Activated T-helper 2 cell treated with anti-CD3 and anti-CD28 coated beads, Interferon-gamma antibody, Interleukin-2, Interleukin-4, amounts not matched to agents 10 μg/mL and 5 μg/mL and 100 μg/mL, durations not matched to agents 14 hours and 24 hours and 36 hours (primary cell): ENCODE measurements around the gene LRBA. TPM values are rescaled to one million over a fixed set of nuclear protein-coding genes. Genes with fewer than 3 reads are reported as not detected.
A peak's percentile ranks its signal among the peaks of the same experiment; 100 is the strongest.

Experiments used
- DNase-seq: peaks from one replicate; pipeline ENCODE4 v3.0.0; 2021; ENCODE audit warnings: low spot score
- H3K27ac Mint-ChIP-seq: one replicate; pipeline ENCODE4 v1.8.0; 2021; ENCODE audit warnings: mixed read lengths
- H3K27me3 Mint-ChIP-seq: one replicate; pipeline ENCODE4 v1.8.0; 2021; ENCODE audit warnings: low read depth, mixed read lengths
- H3K36me3 Mint-ChIP-seq: one replicate; pipeline ENCODE4 v1.8.0; 2021; ENCODE audit warnings: low read depth, mixed read lengths
- H3K4me1 Mint-ChIP-seq: one replicate; pipeline ENCODE4 v1.8.0; 2021; ENCODE audit warnings: low read depth, mixed read lengths
- H3K4me3 Mint-ChIP-seq: one replicate; pipeline ENCODE4 v1.8.0; 2021; ENCODE audit warnings: low read depth, mild to moderate bottlenecking, moderate library complexity, mixed read lengths
- H3K9me3 Mint-ChIP-seq: one replicate; pipeline ENCODE4 v1.8.0; 2021; ENCODE audit warnings: mixed read lengths
- intact Hi-C: fragments of 100-400 bp; cut with micrococcal nuclease; formaldehyde crosslinking; loops from one replicate; pipeline ENCODE4 v1.15.1; 2023
- total RNA-seq: library from RNA; stranded (reverse); gene quantifications from 2 replicates; pipeline ENCODE4 v1.2.3, GENCODE V29; 2022

The LRBA gene
- total RNA-seq, 1 donor from 2014 or later = 46.4 TPM

DNA sequence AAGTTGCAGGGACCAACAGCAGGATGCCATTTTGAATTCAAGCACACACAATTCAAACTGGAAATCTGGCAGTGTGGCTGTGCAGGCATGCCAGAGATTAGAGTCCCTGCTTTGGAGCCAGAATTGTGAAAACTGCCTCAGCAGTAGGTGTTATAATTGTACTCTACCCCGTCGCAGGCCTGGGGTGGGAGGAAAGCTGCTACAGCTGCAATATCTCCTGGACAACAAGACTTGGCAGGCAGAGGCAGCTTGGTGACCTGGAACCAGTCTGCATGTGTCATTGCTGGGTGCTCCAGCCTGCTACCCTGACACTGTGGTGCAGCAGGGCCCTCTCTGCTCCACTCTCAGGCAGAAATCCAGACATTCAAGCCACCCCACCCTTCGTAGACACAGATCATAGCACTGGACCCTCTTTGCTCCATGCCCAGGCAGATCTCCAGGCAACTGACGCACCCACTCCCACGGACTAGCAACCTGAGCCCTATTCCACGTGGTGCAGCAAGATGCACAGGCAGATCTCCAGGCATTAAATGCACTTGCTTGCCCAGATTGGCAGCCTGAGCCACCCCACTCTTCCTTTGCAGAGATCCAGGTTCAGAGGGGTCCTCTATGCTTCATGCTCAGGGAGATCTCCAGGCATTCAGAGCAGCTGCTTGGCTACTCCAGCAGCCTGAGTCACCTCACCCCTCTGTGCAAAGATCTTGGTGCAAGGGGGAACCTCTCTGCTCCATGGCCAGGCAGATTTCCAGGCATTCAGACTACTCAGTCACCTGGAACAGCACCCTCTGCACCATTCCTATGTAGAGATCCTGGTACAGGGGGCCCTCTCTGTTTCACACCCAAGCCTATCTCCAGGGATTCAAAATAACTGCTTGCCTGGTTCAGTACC, 140.5 kb downstream of the LRBA start:
- intact Hi-C loops = no loop called here
- Mint-ChIP-seq H3K4me3 (no peak overlapping the region), H3K27ac (no peak overlapping the region), H3K9me3 (peaks cover 29% of the 10 kb centered on the region), H3K4me1 (no peaks in the 10 kb centered on the region), H3K36me3 (peaks cover 43% of the 10 kb centered on the region), H3K27me3 (no peaks in the 10 kb centered on the region)
- DNase-seq = no peak

DNA sequence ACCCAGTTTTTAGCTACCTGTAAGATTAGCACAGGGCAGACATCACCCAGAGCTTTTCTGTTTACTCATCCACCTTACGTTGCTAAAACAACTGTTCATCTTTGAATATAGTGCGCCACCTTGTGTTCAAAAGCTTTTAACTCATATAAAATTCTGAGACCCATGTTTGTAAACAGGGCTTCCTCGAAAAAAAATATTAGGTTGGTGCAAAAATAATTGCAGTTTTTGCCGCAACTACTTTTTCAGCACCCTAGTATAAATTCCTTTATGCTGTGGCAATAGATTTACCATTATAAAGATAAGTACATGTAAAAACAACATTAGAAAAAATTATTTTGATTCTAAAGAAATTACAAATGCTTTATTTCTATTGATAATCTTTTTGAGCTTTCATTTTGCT, 147.9 kb downstream of the LRBA start:
- intact Hi-C loops = loop anchor here (1.0 to 2.0 kb wide), 2 partner anchors 569 to 886 kb away; no protein-coding TSS in a partner anchor
- Mint-ChIP-seq H3K27ac (no peak overlapping the region), H3K4me1 (no peaks in the 10 kb centered on the region), H3K4me3 (no peak overlapping the region), H3K36me3 (no peaks in the 10 kb centered on the region), H3K9me3 (no peaks in the 10 kb centered on the region), H3K27me3 (no peaks in the 10 kb centered on the region)
- no peak for DNase-seq

DNA sequence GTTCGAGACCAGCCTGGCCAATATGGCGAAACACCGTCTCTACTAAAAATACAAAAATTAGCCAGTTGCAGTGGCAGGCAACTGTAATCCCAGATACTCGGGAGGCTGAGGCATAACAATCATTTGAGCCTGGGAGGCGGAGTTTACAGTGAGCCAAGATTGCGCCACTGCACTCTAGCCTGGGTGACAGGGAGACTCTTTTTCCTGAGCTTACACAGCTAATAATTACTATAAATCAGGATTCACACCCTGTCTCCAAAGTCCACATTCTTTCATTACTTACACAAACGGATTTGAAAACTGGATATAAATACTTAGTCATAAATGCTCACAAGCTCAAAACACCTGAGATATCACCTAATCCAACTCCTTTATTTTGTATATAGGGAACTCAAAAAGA, 151.6 kb downstream of the LRBA start:
- H3K4me3 Mint-ChIP-seq = no peak overlapping the region
- no peaks in the 10 kb centered on the region for H3K27me3 Mint-ChIP-seq
- H3K36me3 Mint-ChIP-seq = no peaks in the 10 kb centered on the region
- intact Hi-C loops = no loop called here
- H3K9me3 Mint-ChIP-seq = no peaks in the 10 kb centered on the region
- no peaks in the 10 kb centered on the region for H3K4me1 Mint-ChIP-seq
- H3K27ac Mint-ChIP-seq = no peak overlapping the region
- DNase-seq = no peak

DNA sequence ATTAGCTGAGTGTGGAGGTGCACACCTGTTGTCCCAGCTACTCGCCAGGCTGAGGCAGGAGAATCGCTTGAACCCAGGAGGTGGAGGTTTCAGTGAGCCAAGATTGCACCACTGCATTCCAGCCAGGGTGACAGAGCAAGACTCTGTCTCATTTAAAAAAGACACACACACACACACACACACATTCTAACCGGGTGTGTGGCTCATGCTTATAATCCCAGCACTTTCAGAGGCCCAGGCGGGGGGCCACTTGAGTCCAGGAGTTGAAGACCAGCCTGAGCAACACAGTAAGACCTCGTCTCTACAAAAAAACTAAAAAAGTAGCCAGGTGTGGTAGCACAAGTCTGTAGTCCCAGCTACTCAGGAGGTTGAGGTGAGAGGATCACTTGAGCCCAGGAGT, 152.3 kb downstream of the LRBA start:
- no peak overlapping the region for H3K4me3 Mint-ChIP-seq
- no peaks in the 10 kb centered on the region for H3K36me3 Mint-ChIP-seq
- DNase-seq = no peak
- no peaks in the 10 kb centered on the region for H3K27me3 Mint-ChIP-seq
- no peaks in the 10 kb centered on the region for H3K9me3 Mint-ChIP-seq
- no peak overlapping the region for H3K27ac Mint-ChIP-seq
- intact Hi-C loops = no loop called here
- no peaks in the 10 kb centered on the region for H3K4me1 Mint-ChIP-seq

DNA sequence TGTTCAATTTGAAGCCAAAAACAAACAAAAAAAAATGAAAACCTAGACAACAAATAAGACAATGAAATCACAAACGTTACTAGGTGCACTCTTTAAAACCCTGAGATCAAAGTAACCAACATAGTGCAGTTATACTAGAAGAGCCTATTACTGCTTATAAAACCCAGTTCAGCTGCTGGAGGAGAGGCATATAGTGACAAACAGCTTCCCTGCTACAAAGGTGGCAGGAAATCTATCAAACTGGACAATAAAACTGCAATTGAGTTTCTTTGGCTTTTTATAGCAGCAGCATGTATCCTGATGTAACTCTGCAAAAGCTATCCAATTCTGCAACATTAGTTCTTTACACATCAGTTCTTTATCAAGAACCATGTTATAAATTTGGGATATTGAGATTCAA, 155.6 kb downstream of the LRBA start:
- H3K4me1 Mint-ChIP-seq = no peaks in the 10 kb centered on the region
- no peaks in the 10 kb centered on the region for H3K27me3 Mint-ChIP-seq
- no peaks in the 10 kb centered on the region for H3K9me3 Mint-ChIP-seq
- no peaks in the 10 kb centered on the region for H3K36me3 Mint-ChIP-seq
- no peak overlapping the region for H3K4me3 Mint-ChIP-seq
- H3K27ac Mint-ChIP-seq = no peak overlapping the region
- DNase-seq = no peak
- intact Hi-C loops = no loop called here

DNA sequence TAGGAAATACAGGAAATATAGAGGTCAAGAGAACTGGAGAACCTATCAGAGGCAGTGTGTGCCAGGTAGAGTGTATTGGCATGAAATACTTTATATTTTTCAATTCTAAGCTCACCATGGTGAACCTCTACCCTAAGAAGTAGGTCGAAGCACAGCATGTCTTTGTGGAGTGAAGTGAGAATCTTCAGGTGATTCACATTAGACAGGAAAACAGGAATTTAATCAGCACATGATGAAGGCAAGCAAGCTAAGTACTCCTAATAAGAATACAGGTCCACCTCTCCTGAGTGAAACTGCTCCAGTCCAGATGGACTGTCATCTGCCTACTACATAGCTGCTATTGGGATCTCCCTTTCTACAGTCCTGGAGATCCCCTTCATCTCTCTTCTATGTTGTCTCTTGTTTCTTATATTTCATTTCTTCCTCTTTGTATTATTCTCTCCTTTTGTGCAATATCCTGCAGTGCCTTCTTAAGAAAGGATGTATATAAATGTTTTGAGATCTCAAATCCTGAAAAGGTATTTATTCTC, 159.0 kb downstream of the LRBA start:
- no peak overlapping the region for H3K4me3 Mint-ChIP-seq

DNA sequence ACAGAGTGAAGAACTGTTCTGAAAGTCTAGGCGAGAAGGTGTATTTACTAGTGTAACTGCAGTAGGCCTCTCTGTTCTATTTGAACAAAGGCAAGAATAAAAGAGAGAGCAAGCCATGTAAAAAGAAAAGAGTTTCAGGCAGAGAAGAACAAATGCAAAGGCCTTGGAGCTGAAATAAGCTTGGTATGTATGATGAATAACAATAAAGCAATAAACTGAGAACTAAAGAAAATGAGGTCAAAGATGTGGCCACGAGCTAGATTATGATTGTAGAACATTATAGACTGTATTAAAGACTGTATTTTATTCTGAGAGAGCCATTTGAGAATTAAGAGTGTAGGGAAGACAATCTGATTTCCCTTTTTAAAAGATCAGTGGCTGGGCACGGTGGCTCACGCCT, 160.5 kb downstream of the LRBA start:
- H3K4me1 Mint-ChIP-seq = peaks cover 4% of the 10 kb centered on the region
- H3K27ac Mint-ChIP-seq = no peak overlapping the region
- no peaks in the 10 kb centered on the region for H3K9me3 Mint-ChIP-seq
- intact Hi-C loops = no loop called here
- DNase-seq = no peak
- H3K4me3 Mint-ChIP-seq = no peak overlapping the region
- H3K36me3 Mint-ChIP-seq = peaks cover 17% of the 10 kb centered on the region
- H3K27me3 Mint-ChIP-seq = no peaks in the 10 kb centered on the region

More for the DNA sequence above, 159.0 kb downstream of the LRBA start:
- Mint-ChIP-seq H3K27me3 (no peaks in the 10 kb centered on the region), H3K9me3 (no peaks in the 10 kb centered on the region), H3K27ac (no peak overlapping the region), H3K4me1 (peaks cover 4% of the 10 kb centered on the region), H3K36me3 (peaks cover 11% of the 10 kb centered on the region)
- intact Hi-C loops = no loop called here
- no peak for DNase-seq

DNA sequence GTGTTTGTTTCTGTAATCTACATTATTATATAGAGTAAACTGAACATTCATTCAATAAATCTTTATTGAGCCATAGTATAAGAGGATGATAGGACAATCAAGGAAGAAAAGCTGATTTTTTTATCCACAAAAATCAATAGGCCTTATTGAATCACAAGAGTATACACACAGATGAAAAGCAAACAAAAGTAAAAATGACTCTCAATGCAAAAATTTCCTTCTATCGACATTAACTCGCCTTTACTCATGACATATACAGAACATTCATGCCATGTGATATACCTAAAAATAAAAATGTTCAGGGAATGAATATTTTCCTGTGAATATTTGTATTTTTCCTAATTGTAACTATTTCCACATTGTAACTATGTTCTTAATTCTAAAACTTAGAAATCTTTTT, 161.2 kb downstream of the LRBA start:
- H3K4me1 Mint-ChIP-seq = peaks cover 4% of the 10 kb centered on the region
- H3K36me3 Mint-ChIP-seq = peaks cover 23% of the 10 kb centered on the region
- H3K4me3 Mint-ChIP-seq = no peak overlapping the region
- H3K27me3 Mint-ChIP-seq = no peaks in the 10 kb centered on the region
- intact Hi-C loops = no loop called here
- no peak overlapping the region for H3K27ac Mint-ChIP-seq
- no peaks in the 10 kb centered on the region for H3K9me3 Mint-ChIP-seq
- no peak for DNase-seq

DNA sequence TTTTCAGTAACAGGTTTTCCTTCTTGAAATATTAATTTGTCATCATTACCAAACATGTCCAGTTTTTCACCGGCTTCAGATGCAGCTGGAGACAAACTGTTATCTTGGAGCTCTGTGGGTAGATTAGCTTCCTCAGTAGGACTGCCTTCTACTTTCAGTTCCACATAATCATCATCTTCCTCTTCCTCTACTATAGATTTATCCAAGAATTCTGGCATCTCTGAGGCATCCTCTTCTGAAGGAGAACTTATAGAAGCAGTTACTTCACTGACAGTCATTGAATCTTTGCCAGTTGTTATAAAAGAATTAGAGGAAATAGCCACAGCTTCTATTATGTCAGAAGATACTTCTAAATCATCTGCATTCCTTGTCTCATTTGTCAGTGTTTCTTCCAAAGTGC, 162.9 kb downstream of the LRBA start:
- intact Hi-C loops = no loop called here
- no peak overlapping the region for H3K4me3 Mint-ChIP-seq
- no peak for DNase-seq
- H3K4me1 Mint-ChIP-seq = peaks cover 4% of the 10 kb centered on the region
- no peaks in the 10 kb centered on the region for H3K27me3 Mint-ChIP-seq
- no peak overlapping the region for H3K27ac Mint-ChIP-seq
- H3K9me3 Mint-ChIP-seq = no peaks in the 10 kb centered on the region
- peaks cover 36% of the 10 kb centered on the region for H3K36me3 Mint-ChIP-seq

DNA sequence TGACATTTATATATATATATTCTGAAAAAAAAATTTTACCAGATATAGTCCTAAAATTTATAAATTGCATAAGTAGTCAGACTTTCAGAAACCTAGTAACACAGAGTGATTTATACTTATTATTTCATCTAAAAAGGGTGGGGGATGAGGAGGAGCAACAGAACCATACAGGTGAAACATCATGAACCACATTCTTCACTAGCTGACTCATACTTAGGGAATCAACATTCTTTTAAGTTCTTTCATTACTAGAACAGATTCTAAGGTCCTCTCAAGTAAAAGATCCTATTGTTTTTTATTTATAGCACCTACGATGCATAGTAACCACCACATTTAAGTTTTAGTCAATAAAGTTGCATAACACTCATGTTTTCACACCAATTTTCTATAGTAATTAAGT, 166.1 kb downstream of the LRBA start:
- intact Hi-C loops = no loop called here
- peaks cover 57% of the 10 kb centered on the region for H3K36me3 Mint-ChIP-seq
- H3K4me3 Mint-ChIP-seq = no peak overlapping the region
- no peaks in the 10 kb centered on the region for H3K9me3 Mint-ChIP-seq
- no peak overlapping the region for H3K27ac Mint-ChIP-seq
- H3K27me3 Mint-ChIP-seq = no peaks in the 10 kb centered on the region
- no peak for DNase-seq
- peaks cover 6% of the 10 kb centered on the region for H3K4me1 Mint-ChIP-seq

DNA sequence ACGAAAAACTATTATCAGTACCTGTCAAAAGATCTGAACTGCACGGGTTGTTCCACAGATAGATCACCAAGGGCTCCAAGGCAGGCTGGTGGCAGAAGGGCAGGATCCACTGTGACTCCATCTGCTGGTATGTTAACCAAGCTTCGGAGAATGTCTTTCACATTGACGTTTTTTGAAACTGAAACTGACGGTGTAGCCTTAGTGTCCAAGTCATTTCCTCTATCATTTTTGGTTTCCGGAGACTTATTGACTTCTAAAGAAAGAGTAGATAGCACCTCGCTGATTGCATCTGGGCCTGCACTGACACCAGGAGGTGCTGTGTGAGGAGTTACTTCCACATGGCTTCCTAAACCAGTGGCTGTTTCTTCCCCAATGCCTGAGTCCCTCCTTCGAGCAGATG, 186.9 kb downstream of the LRBA start:
- Mint-ChIP-seq H3K4me1 (peaks cover 26% of the 10 kb centered on the region), H3K4me3 (peak overlapping the region; percentile 10), H3K27me3 (no peaks in the 10 kb centered on the region), H3K27ac (peak overlapping the region; percentile 78), H3K36me3 (peaks cover 54% of the 10 kb centered on the region), H3K9me3 (no peaks in the 10 kb centered on the region)
- intact Hi-C loops = loop anchor here (2.0 to 5.0 kb wide), 2 partner anchors 204 to 529 kb away; no protein-coding TSS in a partner anchor
- DNase-seq = peak; percentile 40

DNA sequence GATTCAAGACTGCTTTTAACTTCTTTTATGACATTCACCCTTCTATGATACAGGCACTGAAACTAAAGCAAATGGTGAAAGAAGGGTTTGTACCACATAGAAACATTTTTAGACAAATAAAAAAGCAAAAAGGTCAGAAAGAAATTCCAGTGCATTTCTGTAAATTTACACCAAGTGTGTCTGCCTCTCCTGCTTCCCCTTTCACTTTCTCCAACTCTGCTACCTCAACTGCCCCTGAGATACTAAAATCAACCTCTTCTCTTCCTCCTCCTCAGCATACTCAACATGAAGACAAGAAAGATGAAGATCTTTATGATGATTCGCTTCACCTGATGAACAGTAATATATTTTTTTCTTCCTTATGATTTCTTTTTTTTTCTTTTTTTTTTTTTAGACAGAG, 187.9 kb downstream of the LRBA start:
- Mint-ChIP-seq H3K27me3 (no peaks in the 10 kb centered on the region), H3K36me3 (peaks cover 54% of the 10 kb centered on the region), H3K9me3 (no peaks in the 10 kb centered on the region), H3K27ac (peak overlapping the region; percentile 54), H3K4me3 (no peak overlapping the region), H3K4me1 (peaks cover 26% of the 10 kb centered on the region)
- DNase-seq = no peak
- intact Hi-C loops = loop anchor here (5.0 kb wide), 1 partner anchor 205 kb away; no protein-coding TSS in a partner anchor

DNA sequence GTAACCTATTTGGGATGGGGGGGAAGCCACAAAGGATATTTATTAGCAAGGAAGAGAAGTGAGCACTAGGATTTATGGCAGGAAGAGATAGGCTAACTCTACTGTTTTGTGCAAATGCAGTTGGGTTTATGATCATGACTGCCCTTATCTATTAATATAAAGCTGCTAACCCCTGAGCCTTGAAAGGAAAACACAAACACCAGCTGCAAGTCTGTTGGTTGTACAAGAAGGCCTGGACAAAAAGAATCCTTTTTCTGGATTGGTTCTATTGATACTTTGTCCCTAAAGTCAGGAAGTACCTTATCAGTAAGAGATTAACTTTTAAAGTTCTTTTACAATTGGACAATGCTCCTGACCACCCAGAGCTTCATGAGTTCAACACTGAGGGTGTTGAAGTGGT, 188.8 kb downstream of the LRBA start:
- no peak overlapping the region for H3K27ac Mint-ChIP-seq

More for the DNA sequence above, 188.8 kb downstream of the LRBA start:
- peaks cover 54% of the 10 kb centered on the region for H3K36me3 Mint-ChIP-seq
- no peak for DNase-seq
- intact Hi-C loops = loop anchor here (5.0 kb wide), 1 partner anchor 206 kb away; no protein-coding TSS in a partner anchor
- no peaks in the 10 kb centered on the region for H3K9me3 Mint-ChIP-seq
- no peaks in the 10 kb centered on the region for H3K27me3 Mint-ChIP-seq
- H3K4me1 Mint-ChIP-seq = peaks cover 26% of the 10 kb centered on the region
- no peak overlapping the region for H3K4me3 Mint-ChIP-seq
